T-helper 1 cell treated with Interleukin-12 subunit alpha and Interleukin-12 subunit beta and Interleukin-4 antibody, amounts not matched to agents 30 μg/mL and 1 μg/mL, for 36 hours (primary cell): ENCODE results near the gene RUFY3.
A peak's percentile ranks its signal among the peaks of the same experiment; 100 is the strongest.
"Not testable (repeated sequence)": the region's sequence is repeated elsewhere in the genome, so short reads cannot be mapped to it uniquely, and the experiment has no call there.

Source experiments
- H3K27ac Mint-ChIP-seq: one replicate; pipeline ENCODE4 v1.8.0; 2021; ENCODE audit warnings: mild to moderate bottlenecking, mixed read lengths
- H3K27me3 Mint-ChIP-seq: one replicate; pipeline ENCODE4 v1.8.0; 2021; ENCODE audit warnings: low read depth, mixed read lengths
- H3K36me3 Mint-ChIP-seq: one replicate; pipeline ENCODE4 v1.8.0; 2021; ENCODE audit warnings: low read depth, mixed read lengths
- H3K4me1 Mint-ChIP-seq: one replicate; pipeline ENCODE4 v1.8.0; 2021; ENCODE audit warnings: low read depth, mixed read lengths
- H3K4me3 Mint-ChIP-seq: one replicate; pipeline ENCODE4 v1.8.0; 2021; ENCODE audit warnings: mild to moderate bottlenecking, moderate library complexity, mixed read lengths
- H3K9me3 Mint-ChIP-seq: one replicate; pipeline ENCODE4 v1.8.0; 2021; ENCODE audit warnings: mixed read lengths

Gene RUFY3

DNA sequence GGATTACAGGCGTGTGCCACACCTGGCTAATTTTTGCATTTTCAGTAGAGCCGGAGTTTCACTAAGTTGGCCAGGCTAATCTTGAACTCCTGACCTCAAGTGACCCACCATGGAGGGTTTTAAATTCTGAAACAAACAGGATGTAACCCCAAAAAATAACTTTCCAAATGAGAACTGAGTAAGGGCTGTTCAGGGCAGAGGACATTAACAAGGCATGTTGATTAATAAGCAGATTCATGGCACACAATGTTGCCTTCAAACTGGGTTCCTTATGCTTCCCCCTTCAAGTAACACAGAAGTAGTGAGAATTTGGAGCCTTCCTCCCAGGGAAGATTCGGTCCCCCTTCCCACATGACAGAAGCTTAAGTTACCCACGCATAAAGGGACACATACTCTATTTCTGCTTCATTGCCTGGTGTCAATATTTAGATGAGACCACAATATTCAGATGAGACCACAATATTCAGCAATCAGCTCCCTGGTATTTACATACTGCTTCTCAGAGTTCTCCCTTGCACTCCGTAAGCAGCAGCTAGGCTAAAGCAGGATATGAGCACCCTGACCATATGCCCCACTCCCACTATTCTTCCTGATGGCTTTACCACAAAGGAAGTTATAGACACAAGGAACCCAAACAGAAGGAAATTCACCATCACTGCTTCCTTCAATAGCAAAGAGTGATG, 96.5 kb downstream of the RUFY3 start:
- Mint-ChIP-seq H3K36me3 (peaks cover 26% of the 10 kb centered on the region), H3K4me1 (peaks cover 7% of the 10 kb centered on the region), H3K4me3 (no peak overlapping the region), H3K27me3 (no peaks in the 10 kb centered on the region), H3K9me3 (no peaks in the 10 kb centered on the region), H3K27ac (no peak overlapping the region)

DNA sequence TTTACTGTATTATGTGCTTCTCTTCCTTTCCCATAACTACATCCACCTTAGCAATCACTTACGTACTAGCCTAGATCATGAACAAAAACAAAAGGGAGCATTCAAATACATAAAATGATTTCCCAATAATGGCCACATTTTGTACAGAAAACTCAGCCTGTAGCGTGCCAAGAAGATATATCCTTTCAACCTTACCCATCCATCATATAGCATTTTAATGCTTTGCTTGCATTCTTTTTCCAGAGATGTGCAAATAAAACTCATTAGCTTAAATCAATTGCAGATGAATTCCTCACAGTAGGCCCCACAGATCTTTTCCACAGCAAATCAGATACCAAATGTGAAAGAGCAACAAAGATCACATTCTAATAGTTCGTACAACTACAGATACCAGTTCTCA, 97.2 kb downstream of the RUFY3 start:
- Mint-ChIP-seq H3K9me3 (no peaks in the 10 kb centered on the region), H3K4me3 (no peak overlapping the region), H3K4me1 (peaks cover 7% of the 10 kb centered on the region), H3K27ac (no peak overlapping the region), H3K36me3 (peaks cover 28% of the 10 kb centered on the region), H3K27me3 (no peaks in the 10 kb centered on the region)

DNA sequence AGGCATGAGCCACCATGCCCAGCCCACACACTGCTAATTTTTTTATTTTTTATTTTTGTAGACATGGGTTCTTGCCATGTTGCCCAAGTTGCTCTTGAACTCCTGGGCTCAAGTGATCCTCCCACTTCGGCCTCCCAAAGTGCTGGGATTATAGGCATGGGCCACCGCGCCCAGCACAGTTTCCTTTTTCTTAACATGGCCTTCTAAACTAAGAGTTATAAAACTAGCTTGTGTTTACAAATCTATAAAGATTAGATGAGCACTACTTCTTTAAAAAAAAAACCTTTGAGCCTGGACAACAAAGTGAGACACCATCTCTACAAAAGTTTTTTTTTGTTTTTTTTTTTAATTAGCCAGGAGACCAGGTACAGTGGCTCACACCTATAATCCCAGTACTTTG, 107.3 kb downstream of the RUFY3 start:
- Mint-ChIP-seq H3K4me3 (no peak overlapping the region), H3K27me3 (no peaks in the 10 kb centered on the region), H3K4me1 (peaks cover 10% of the 10 kb centered on the region), H3K27ac (no peak overlapping the region), H3K36me3 (peaks cover 54% of the 10 kb centered on the region), H3K9me3 (no peaks in the 10 kb centered on the region)

DNA sequence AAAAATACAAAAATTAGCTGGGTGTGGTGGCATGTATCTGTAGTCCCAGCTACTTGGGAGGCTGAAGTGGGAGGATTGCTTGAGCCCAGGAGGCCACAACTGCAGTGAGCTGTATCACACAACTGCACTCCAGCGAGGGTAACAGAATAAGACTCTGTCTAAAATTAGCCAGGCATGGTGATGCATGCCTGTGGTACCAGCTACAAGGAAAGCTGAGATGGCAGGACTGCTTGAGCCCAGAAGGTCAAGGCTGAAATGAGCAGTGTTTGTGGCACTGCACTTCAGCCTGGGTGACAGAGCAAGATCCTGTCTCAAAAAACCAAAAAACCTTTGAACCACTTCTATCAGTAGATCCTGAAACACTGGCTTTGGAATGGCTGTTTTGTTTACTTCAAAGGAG, 107.7 kb downstream of the RUFY3 start:
- Mint-ChIP-seq H3K27ac (no peak overlapping the region), H3K4me3 (no peak overlapping the region), H3K36me3 (peaks cover 50% of the 10 kb centered on the region), H3K9me3 (no peaks in the 10 kb centered on the region), H3K27me3 (no peaks in the 10 kb centered on the region), H3K4me1 (peaks cover 10% of the 10 kb centered on the region)

DNA sequence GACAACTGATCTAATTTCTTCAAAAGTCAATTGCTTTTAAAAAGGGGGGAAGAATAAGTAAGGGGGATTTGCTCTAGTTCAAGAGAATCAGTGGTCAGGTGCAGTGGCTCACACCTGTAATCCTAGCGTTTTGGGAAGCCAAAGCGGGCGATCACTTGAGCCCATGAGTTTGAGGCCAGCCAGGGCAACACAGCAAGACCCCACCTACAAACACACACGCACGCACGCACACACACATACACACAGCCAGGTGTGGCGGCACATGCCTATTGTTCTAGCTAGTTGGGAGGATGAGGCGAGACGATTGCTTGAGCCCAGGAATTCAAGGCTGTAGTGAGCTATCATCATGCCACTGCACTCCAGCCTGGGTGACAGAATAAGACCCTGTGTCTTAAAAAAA, 108.3 kb downstream of the RUFY3 start:
- no peaks in the 10 kb centered on the region for H3K9me3 Mint-ChIP-seq
- peaks cover 51% of the 10 kb centered on the region for H3K36me3 Mint-ChIP-seq
- no peak overlapping the region for H3K27ac Mint-ChIP-seq
- no peak overlapping the region for H3K4me3 Mint-ChIP-seq
- peaks cover 13% of the 10 kb centered on the region for H3K4me1 Mint-ChIP-seq
- H3K27me3 Mint-ChIP-seq = no peaks in the 10 kb centered on the region

DNA sequence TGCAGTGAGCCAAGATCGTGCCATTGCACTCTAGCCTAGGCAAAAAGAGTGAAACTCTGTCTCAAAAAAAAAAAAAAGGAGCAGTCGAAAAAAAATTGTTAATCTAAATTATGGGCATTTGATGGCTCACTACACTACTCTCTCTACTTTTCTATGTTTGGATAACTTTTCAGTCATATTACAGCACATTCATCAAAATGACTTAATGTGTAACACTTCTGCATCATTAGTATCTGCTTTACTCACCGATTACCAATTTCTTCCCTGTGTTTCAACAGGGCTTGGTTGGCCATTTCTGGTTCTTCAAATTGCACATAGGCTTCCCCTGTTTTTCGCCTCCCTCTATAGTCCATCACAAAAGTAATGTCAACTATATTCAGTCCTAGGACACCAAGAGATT, 109.5 kb downstream of the RUFY3 start:
- Mint-ChIP-seq H3K36me3 (peaks cover 44% of the 10 kb centered on the region), H3K27ac (no peak overlapping the region)

DNA sequence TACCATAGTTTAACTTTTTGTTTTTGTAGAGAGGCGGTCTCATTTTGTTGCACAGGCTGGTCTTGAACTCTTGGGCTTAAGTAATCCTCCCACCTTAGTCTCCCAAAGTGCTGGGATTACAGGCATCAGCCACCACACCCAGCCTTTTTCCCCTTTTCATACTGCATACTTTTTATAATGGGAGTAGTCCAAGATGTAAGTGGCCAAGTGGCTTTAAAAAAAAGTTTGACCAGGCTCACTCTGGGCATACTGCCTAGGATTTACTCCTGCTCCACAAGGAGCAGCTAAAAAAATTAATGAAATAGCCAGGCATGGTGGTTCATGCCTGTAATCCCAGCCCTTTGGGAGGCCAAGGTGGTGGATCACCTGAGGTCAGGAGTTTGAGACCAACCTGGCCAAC, 111.9 kb downstream of the RUFY3 start:
- H3K27me3 Mint-ChIP-seq = no peaks in the 10 kb centered on the region
- H3K36me3 Mint-ChIP-seq = peaks cover 41% of the 10 kb centered on the region
- no peak overlapping the region for H3K4me3 Mint-ChIP-seq
- peaks cover 28% of the 10 kb centered on the region for H3K4me1 Mint-ChIP-seq
- H3K27ac Mint-ChIP-seq = no peak overlapping the region
- no peaks in the 10 kb centered on the region for H3K9me3 Mint-ChIP-seq

More for the DNA sequence above, 109.5 kb downstream of the RUFY3 start:
- Mint-ChIP-seq H3K4me1 (peaks cover 16% of the 10 kb centered on the region), H3K27me3 (no peaks in the 10 kb centered on the region), H3K9me3 (no peaks in the 10 kb centered on the region), H3K4me3 (no peak overlapping the region)

DNA sequence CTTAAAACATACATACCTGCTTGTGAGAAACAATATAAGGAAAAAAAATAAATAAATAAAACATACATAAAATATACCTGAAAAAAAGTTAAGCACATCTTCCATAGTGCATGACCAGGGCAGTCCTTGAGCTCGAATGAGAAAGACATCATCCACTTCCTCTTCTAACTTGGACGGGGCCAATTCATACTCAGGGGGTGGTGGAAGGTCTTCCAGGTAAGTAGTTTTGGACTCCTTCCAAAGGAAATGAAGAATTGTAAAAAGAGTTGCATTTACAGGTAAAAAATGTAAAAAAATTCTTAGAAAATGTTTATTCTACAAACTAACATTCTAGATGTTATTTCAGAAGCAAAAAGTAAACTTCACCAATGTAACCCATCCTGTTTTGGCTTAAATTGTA, 114.3 kb downstream of the RUFY3 start:
- Mint-ChIP-seq H3K27ac (no peak overlapping the region), H3K36me3 (peaks cover 35% of the 10 kb centered on the region), H3K27me3 (no peaks in the 10 kb centered on the region), H3K4me3 (peak overlapping the region; percentile 96), H3K9me3 (no peaks in the 10 kb centered on the region), H3K4me1 (peaks cover 28% of the 10 kb centered on the region)

DNA sequence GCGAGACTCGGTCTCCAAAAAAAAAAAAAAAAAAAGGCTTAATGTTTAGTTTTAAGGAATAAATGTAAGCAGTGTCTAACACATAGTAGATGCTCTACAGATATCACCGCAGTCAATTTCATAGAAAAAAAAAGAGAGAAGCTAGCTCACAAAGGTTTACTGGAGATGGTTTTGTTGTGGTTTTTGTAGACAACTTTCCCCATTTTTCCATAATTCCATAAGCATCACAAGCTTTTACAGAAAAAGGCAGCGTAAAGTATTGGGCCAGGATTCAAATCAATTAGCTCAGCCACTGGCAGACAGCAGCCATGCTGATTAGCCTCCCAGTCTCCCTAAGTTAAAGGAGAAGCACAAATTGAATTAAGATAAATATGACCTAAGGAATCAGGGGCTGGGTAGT, 116.4 kb downstream of the RUFY3 start:
- H3K4me3 Mint-ChIP-seq = peak overlapping the region; percentile 96
- H3K27me3 Mint-ChIP-seq = no peaks in the 10 kb centered on the region
- H3K27ac Mint-ChIP-seq = peak overlapping the region; percentile 98
- H3K9me3 Mint-ChIP-seq = no peaks in the 10 kb centered on the region
- H3K36me3 Mint-ChIP-seq = peaks cover 18% of the 10 kb centered on the region
- peaks cover 31% of the 10 kb centered on the region for H3K4me1 Mint-ChIP-seq

DNA sequence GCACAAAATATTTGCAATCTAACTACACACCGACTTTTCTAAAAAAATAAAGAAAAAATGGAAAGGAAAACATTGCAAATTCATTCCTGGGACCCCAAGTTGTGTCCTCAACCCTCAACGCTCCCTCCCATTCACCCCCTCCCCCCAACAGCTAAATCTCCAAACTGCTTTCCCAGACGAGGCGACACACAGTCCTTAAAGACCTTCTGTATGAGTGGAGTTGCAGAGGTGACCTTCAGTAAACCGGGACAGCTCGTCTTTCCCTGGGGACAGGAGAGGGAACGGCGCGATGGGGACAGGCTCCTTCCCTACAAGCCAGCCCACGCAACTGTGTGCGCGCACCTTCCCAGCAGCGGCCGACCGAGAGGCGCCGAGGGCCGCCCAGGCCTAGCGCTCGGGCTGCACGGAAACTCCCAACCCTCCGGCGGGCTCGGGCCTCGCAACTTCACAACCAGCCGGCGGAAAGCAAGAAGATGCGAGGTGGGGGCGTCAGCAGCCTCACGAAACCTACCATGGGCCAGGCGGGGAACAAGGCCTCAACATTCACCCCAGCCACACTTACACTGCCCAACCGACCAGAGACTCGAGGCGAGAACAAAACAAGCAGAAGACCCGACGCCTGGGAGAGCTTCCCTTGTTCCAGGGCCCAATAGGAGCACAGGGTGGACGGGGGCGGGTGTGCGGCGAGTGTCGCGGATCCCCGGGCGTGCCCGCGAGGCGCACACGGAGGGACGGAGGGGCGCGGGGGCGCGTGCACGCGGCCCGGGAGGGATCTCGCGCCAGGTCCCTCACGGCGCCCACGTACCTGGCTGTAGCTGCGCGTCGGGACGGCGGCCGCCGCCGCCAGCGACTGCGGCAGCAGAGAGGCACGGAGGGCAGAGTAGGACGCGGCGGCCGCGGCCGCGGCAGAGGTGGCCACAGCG, 117.2 kb downstream of the RUFY3 start:
- peaks cover 29% of the 10 kb centered on the region for H3K4me1 Mint-ChIP-seq

DNA sequence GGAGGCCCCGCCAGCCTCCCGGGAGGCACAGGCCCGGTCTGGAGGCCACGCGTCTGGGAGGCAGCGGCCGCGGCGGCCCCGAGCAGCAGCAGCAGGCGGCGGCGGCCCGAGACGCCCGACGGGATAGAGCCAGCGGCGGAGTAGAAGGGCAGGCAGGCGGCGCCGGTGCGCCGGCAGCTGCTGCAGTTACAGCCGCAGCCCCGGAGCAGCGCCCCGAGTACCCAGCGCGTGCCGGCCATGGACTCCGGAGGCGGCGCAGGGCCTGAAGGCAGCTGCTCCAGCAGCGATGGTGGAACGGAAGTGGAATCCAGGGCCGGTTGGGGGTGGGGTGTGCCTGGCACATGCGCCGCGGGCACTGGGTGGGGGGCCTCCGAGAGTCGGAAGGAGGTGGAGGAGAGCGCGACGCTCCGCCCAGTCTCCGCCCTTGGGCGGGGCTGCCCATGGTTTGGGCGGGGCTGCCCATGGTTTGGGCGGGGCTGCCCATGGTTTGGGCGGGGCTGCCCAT, 117.9 kb downstream of the RUFY3 start, which contains the start of gene GRSF1:
Gene GRSF1, minus strand, starts transcription at position 302 of the 505 bp plus-strand sequence. Its CDS starts 63 bp downstream, at position 239.
- H3K27ac Mint-ChIP-seq = peak within 1 kb of the TSS; percentile 98
- peaks cover 17% of the 10 kb centered on the region for H3K36me3 Mint-ChIP-seq
- no peaks in the 10 kb centered on the region for H3K9me3 Mint-ChIP-seq
- H3K4me1 Mint-ChIP-seq = peaks cover 29% of the 10 kb centered on the region
- H3K27me3 Mint-ChIP-seq = no peaks in the 10 kb centered on the region
- peak within 1 kb of the TSS; percentile 96 for H3K4me3 Mint-ChIP-seq

More for the DNA sequence above, 117.2 kb downstream of the RUFY3 start:
- H3K36me3 Mint-ChIP-seq = peaks cover 17% of the 10 kb centered on the region
- H3K4me3 Mint-ChIP-seq = peak overlapping the region; percentile 96
- H3K9me3 Mint-ChIP-seq = no peaks in the 10 kb centered on the region
- H3K27me3 Mint-ChIP-seq = no peaks in the 10 kb centered on the region
- H3K27ac Mint-ChIP-seq = peak overlapping the region; percentile 98

DNA sequence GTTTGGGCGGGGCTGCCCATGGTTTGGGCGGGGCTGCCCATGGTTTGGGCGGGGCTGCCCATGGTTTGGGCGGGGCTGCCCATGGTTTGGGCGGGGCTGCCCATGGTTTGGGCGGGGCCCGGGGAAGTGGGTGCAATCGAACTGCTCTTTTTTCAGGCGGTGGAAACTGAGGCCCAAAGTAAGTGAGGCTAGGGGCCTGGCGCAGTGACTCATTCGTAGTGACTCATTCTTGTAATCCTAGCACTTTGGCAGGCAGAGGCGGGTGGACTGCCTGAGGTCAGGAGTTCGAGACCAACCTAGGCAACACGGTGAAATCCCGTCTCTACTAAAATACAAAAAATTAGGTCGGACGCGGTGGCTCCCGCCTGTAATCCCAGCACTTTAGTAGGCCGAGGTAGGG, 118.4 kb downstream of the RUFY3 start:
- Mint-ChIP-seq H3K27ac (peak overlapping the region; percentile 41), H3K4me1 (peaks cover 27% of the 10 kb centered on the region), H3K36me3 (peaks cover 12% of the 10 kb centered on the region), H3K4me3 (peak overlapping the region; percentile 44)
- not testable (repeated sequence) for H3K9me3 Mint-ChIP-seq, H3K27me3 Mint-ChIP-seq

DNA sequence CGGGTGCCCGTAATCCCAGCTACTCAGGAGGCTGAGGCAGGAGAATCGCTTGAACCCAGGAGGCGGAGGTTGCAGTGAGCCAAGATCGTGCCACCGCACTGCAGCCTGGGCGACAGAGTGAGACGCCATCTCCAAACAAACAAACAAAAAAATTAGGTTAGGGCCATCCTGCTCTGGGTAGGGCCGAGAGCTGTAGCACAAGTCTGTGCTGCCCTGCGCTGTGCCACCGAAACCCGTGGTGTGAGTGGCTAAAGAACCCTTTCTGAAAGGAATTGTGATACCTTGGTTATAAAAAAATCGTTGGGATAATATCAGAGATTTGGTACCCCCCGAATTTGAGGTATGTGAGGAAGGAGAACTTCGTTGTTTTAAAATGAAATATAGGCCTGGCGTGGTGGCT, 118.9 kb downstream of the RUFY3 start:
- peaks cover 27% of the 10 kb centered on the region for H3K4me1 Mint-ChIP-seq

DNA sequence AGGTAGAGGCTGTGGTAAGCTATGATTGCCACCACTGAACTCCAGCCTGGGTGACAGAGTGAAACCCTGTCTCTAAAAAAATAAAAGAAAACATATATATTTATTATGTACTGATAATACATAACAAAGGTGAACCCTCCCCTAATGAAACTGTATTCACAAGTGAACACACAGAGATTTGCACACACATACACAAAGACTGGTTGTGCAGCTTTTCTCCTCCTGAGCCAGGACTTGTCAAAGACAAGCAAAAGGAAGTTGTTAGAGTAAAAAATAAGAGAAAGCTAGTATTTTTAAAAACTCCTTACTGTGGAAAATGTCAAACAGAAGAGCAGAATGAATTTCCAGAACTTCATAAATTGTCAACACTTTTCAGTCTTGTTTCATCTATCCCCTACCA, 119.4 kb downstream of the RUFY3 start:
- H3K9me3 Mint-ChIP-seq = no peaks in the 10 kb centered on the region
- H3K4me1 Mint-ChIP-seq = peaks cover 24% of the 10 kb centered on the region
- H3K27ac Mint-ChIP-seq = peak overlapping the region; percentile 39
- peaks cover 9% of the 10 kb centered on the region for H3K36me3 Mint-ChIP-seq
- H3K4me3 Mint-ChIP-seq = no peak overlapping the region
- H3K27me3 Mint-ChIP-seq = no peaks in the 10 kb centered on the region

More for the DNA sequence above, 118.9 kb downstream of the RUFY3 start:
- not testable (repeated sequence) for H3K4me3 Mint-ChIP-seq, H3K27ac Mint-ChIP-seq, H3K27me3 Mint-ChIP-seq, H3K9me3 Mint-ChIP-seq
- H3K36me3 Mint-ChIP-seq = peaks cover 11% of the 10 kb centered on the region

DNA sequence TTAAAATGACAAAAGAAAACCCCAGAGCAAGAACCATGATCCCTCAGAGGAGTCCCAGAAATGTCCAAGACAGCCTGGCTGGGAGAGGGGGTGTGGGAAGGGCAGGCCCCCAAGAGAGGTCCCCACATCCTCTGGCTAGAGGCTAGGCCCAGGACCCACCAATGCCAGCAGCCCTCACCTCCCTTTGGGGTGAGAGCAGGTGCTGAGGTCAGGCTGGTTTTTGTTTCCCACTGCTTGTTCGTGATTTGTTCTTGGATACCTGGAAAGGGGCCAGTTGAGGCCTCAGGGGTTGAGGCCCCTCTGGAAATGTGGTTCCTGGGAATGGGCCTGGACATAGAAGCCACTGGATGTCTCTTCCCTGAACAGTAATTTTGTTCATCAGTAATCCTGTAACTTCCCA, 120.2 kb downstream of the RUFY3 start:
- peaks cover 17% of the 10 kb centered on the region for H3K4me1 Mint-ChIP-seq
- no peaks in the 10 kb centered on the region for H3K9me3 Mint-ChIP-seq
- H3K27me3 Mint-ChIP-seq = no peaks in the 10 kb centered on the region
- H3K36me3 Mint-ChIP-seq = peaks cover 4% of the 10 kb centered on the region
- no peak overlapping the region for H3K27ac Mint-ChIP-seq
- no peak overlapping the region for H3K4me3 Mint-ChIP-seq
